Sigmoid colon (tissue), 4 donors: ENCODE results near the gene PROSER2.

Experiments
- EP300 ChIP-seq, 4 donors: sonication (generic); formaldehyde crosslinking; IDR thresholded peaks; one replicate each; pipeline ENCODE4 v1.6.1; 2017; ENCODE audit warnings: antibody characterized with exemption in 4 of 4
- POLR2A ChIP-seq, 2 donors: fragments of 450-650 bp; IDR thresholded peaks; one replicate each; pipeline ENCODE4 v1.6.1; 2016; ENCODE audit warnings: antibody characterized with exemption in 2 of 2, mild to moderate bottlenecking in 2 of 2, moderate library complexity in 2 of 2
- POLR2AphosphoS5 ChIP-seq, 4 donors: sonication (generic); formaldehyde crosslinking; IDR thresholded peaks; one replicate each; pipeline ENCODE4 v1.6.1; 2017; ENCODE audit warnings: antibody characterized with exemption in 4 of 4
- TF ChIP-seq, protein P1 (sequence below), 4 experiments: fragments of 450-650 bp in 3 of 4; fragments of 200-600 bp in 1 of 4; IDR thresholded peaks; one replicate each; pipeline ENCODE4 v1.5.1; 2016 to 2019; ENCODE audit warnings: antibody characterized with exemption in 4 of 4, mild to moderate bottlenecking in 3 of 4, moderate library complexity in 2 of 4

DNA sequence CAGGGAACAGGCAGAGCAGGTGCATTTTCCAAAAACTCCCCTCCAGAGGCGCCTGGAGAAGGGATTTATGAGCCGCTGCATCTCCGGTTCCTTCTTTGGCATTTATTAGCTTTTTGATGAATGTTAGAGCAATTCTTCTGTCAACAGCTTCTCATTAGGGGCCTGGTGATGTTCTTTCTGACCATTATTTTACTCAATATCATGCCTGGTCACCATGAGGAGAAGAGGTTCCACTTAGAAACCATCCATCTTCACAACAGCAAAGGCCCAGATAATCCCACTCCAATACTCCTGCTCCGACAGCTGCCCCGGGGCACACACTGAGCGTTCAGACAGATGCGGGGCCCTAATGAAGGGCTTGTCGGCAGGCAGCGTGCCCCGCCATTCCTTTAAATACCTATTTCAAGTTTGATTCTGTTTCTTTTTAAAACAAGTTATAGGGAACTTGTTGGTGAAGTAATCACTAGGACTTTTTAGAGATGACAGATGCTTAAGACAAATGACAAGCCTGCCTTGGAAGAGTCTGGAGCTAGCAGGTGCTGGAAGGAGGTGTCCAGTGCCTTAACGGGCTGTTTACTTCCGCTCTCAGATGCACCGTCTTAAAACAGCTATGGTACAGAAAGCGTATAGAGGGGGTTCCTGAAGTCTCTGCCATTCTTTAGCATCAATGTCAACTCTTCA lies 49.3 kb upstream of the PROSER2 start:
- TF ChIP-seq, protein P1, sequence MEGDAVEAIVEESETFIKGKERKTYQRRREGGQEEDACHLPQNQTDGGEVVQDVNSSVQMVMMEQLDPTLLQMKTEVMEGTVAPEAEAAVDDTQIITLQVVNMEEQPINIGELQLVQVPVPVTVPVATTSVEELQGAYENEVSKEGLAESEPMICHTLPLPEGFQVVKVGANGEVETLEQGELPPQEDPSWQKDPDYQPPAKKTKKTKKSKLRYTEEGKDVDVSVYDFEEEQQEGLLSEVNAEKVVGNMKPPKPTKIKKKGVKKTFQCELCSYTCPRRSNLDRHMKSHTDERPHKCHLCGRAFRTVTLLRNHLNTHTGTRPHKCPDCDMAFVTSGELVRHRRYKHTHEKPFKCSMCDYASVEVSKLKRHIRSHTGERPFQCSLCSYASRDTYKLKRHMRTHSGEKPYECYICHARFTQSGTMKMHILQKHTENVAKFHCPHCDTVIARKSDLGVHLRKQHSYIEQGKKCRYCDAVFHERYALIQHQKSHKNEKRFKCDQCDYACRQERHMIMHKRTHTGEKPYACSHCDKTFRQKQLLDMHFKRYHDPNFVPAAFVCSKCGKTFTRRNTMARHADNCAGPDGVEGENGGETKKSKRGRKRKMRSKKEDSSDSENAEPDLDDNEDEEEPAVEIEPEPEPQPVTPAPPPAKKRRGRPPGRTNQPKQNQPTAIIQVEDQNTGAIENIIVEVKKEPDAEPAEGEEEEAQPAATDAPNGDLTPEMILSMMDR (IDR thresholded peaks at IDR 0.05), result no peak
- TF ChIP-seq POLR2AphosphoS5 (IDR thresholded peaks at IDR 0.05), result no peak
- TF ChIP-seq POLR2A (IDR thresholded peaks at IDR 0.05), result no peak
- TF ChIP-seq EP300 (IDR thresholded peaks at IDR 0.05), result no peak
